ENCODE results near the gene GJC3. TPM values are rescaled to one million over a fixed set of nuclear protein-coding genes. Genes with fewer than 3 reads are reported as not detected.

Gene GJC3
- polyA plus RNA-seq, 1 donor from 2014 or later: not detected

Other genes starting within 250 kb of the GJC3 start
- gene CYP3A5, start 249.6 kb downstream of the GJC3 start, polyA plus RNA-seq: 0.16 TPM
- not detected for gene CYP3A7, start 194.4 kb downstream of the GJC3 start, polyA plus RNA-seq
- not detected for gene CYP3A4, start 145.4 kb downstream of the GJC3 start, polyA plus RNA-seq
- not detected for gene CYP3A43, start 101.6 kb downstream of the GJC3 start, polyA plus RNA-seq
- gene OR2AE1, start 52.6 kb downstream of the GJC3 start, polyA plus RNA-seq: not detected
- 30.2 TPM for gene TRIM4, start 10.1 kb downstream of the GJC3 start, polyA plus RNA-seq
- gene AZGP1, start 46.4 kb upstream of the GJC3 start, polyA plus RNA-seq: not detected
- 35.3 TPM for gene ZKSCAN1, start 86.0 kb upstream of the GJC3 start, polyA plus RNA-seq
- 9.9 TPM for gene ZSCAN21, start 120.2 kb upstream of the GJC3 start, polyA plus RNA-seq
- 31.7 TPM for gene ZNF3, start 152.1 kb upstream of the GJC3 start, polyA plus RNA-seq
- gene COPS6, start 159.3 kb upstream of the GJC3 start, polyA plus RNA-seq: 121 TPM
- gene MCM7, start 171.8 kb upstream of the GJC3 start, polyA plus RNA-seq: 33.4 TPM
- gene AP4M1, start 172.0 kb upstream of the GJC3 start, polyA plus RNA-seq: 4.5 TPM
- gene TAF6, start 189.7 kb upstream of the GJC3 start, polyA plus RNA-seq: 31.5 TPM
- gene CNPY4, start 190.0 kb upstream of the GJC3 start, polyA plus RNA-seq: 4.5 TPM
- 1.4 TPM for gene MBLAC1, start 197.3 kb upstream of the GJC3 start, polyA plus RNA-seq
- 443 TPM for gene LAMTOR4, start 219.3 kb upstream of the GJC3 start, polyA plus RNA-seq
- 6.3 TPM for gene TRAPPC14, start 229.1 kb upstream of the GJC3 start, polyA plus RNA-seq
- gene GAL3ST4, start 239.0 kb upstream of the GJC3 start, polyA plus RNA-seq: 0.38 TPM
- 0.23 TPM for gene GPC2, start 247.8 kb upstream of the GJC3 start, polyA plus RNA-seq
- gene STAG3, start 248.3 kb upstream of the GJC3 start, polyA plus RNA-seq: 61.5 TPM